ENCODE results near the gene TRIM54.

DNA sequence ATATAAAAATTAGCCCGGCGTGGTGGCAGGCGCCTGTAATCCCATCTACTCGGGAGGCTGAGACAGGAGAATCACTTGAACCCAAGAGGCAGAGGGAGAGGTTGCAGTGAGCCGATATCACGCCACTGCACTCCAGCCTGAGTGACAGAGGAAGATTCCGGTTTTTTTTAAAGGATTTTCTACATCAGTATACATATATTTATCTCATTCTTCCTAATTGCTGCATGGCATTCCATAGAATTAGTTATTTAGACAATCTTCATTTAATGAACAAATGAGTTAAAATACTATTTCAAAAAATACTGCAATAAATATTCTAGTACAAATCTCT, 72.3 kb downstream of the TRIM54 start:
- TF ChIP-seq CTCF (IDR thresholded peaks at IDR 0.05), result no peak
- TF ChIP-seq POLR2A (IDR thresholded peaks at IDR 0.05), result no peak

Measured in adrenal gland (tissue), 5 donors.